ENCODE results near the gene TFAP2E. TPM values are rescaled to one million over a fixed set of nuclear protein-coding genes. Genes with fewer than 3 reads are reported as not detected.

Gene TFAP2E
- total RNA-seq, 1 experiment from 2014 or later, result 3.2 TPM

DNA sequence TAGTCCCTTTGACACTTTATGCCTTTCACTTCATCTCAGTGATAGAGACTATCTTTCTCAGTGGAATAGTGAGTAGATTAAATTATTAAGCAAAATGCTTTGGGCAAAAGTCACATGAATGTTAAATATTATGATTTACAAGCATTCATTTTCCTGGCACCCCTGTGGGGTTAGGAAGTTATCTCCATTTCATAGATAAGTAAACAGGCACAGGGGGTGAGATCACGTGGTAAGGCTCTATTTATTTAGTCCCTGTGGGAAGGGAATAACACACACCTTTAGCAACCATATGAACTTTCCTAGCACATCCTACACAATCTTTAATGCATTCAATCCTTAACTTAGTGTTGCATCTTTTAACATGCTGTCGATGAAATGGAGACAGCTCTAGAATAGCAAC is 55.9 kb downstream of the TFAP2E start:
- no peak for DNase-seq (ENCODE audit: low read depth, low spot score)
- no peaks in the 10 kb centered on the region for H3K27me3 ChIP-seq (ENCODE audit: control insufficient read depth, insufficient read depth, low read length)
- no peaks in the 10 kb centered on the region for H3K4me1 ChIP-seq (ENCODE audit: control insufficient read depth, insufficient read depth, low read length)
- no TSS peak for BruUV-seq (replicated peaks)
- peaks cover 36% of the 10 kb centered on the region for H3K36me3 ChIP-seq (ENCODE audit: control insufficient read depth, insufficient read depth, low read length)
- no peak for ATAC-seq
- ChIA-PET CTCF (no interaction called here), POLR2A (no interaction called here)
- intact Hi-C loops (cut with micrococcal nuclease; ENCODE audit: unreplicated experiment), result no loop called here
- in situ Hi-C loops (cut with HindIII; ENCODE audit: low pct_unique_long_range_greater_than_20kb, low sequenced_read_pairs), result no loop called here
- no peaks in the 10 kb centered on the region for H3K9me3 ChIP-seq (ENCODE audit: control insufficient read depth, insufficient read depth, low read depth, low read length)
- no peak overlapping the region for H3K27ac ChIP-seq (ENCODE audit: low read length)
- TF ChIP-seq POLR2AphosphoS5 (IDR thresholded peaks at IDR 0.05; ENCODE audit: low read depth, low read length) (no peak), TCF7L2 (IDR thresholded peaks at IDR 0.05; ENCODE audit: low read depth, low read length) (no peak), SIN3A (IDR thresholded peaks at IDR 0.05; ENCODE audit: borderline replicate concordance, insufficient read depth, low read depth, low read length) (no peak)
- TF ChIP-seq, protein P1, sequence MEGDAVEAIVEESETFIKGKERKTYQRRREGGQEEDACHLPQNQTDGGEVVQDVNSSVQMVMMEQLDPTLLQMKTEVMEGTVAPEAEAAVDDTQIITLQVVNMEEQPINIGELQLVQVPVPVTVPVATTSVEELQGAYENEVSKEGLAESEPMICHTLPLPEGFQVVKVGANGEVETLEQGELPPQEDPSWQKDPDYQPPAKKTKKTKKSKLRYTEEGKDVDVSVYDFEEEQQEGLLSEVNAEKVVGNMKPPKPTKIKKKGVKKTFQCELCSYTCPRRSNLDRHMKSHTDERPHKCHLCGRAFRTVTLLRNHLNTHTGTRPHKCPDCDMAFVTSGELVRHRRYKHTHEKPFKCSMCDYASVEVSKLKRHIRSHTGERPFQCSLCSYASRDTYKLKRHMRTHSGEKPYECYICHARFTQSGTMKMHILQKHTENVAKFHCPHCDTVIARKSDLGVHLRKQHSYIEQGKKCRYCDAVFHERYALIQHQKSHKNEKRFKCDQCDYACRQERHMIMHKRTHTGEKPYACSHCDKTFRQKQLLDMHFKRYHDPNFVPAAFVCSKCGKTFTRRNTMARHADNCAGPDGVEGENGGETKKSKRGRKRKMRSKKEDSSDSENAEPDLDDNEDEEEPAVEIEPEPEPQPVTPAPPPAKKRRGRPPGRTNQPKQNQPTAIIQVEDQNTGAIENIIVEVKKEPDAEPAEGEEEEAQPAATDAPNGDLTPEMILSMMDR (IDR thresholded peaks at IDR 0.05), result no peak
- TF ChIP-seq, protein P2, sequence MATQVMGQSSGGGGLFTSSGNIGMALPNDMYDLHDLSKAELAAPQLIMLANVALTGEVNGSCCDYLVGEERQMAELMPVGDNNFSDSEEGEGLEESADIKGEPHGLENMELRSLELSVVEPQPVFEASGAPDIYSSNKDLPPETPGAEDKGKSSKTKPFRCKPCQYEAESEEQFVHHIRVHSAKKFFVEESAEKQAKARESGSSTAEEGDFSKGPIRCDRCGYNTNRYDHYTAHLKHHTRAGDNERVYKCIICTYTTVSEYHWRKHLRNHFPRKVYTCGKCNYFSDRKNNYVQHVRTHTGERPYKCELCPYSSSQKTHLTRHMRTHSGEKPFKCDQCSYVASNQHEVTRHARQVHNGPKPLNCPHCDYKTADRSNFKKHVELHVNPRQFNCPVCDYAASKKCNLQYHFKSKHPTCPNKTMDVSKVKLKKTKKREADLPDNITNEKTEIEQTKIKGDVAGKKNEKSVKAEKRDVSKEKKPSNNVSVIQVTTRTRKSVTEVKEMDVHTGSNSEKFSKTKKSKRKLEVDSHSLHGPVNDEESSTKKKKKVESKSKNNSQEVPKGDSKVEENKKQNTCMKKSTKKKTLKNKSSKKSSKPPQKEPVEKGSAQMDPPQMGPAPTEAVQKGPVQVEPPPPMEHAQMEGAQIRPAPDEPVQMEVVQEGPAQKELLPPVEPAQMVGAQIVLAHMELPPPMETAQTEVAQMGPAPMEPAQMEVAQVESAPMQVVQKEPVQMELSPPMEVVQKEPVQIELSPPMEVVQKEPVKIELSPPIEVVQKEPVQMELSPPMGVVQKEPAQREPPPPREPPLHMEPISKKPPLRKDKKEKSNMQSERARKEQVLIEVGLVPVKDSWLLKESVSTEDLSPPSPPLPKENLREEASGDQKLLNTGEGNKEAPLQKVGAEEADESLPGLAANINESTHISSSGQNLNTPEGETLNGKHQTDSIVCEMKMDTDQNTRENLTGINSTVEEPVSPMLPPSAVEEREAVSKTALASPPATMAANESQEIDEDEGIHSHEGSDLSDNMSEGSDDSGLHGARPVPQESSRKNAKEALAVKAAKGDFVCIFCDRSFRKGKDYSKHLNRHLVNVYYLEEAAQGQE (IDR thresholded peaks at IDR 0.05; ENCODE audit: insufficient read depth in 1 of 2, low read depth in 2 of 2, low read length in 1 of 2), result no peak
- no peak overlapping the region for H3K4me3 ChIP-seq (ENCODE audit: low read depth in 2 of 2, low read length in 2 of 2)

DNA sequence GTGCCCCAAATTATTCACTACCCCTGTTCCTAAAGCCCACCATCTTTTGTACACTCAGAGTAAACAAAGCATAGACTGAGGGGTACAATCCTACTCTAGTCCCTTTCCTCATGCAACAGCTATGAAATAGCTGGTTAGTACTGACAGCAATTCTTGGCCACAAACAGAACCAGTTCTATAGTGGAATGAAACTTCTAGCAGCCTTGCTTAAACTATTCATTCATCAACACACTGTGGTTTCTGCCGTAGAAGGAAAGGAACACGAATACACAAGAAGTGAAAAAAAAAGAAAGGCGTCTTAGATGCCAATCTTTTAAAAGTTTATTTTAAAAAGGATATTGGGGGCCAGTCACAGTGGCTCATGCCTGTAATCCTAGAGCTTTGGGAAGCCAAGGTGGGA is 58.3 kb downstream of the TFAP2E start:
- Histone ChIP-seq H3K9me3 (ENCODE audit: control insufficient read depth, insufficient read depth, low read depth, low read length) (no peaks in the 10 kb centered on the region), H3K27ac (ENCODE audit: low read length) (no peak overlapping the region), H3K4me3 (ENCODE audit: low read depth in 2 of 2, low read length in 2 of 2) (no peak overlapping the region), H3K27me3 (ENCODE audit: control insufficient read depth, insufficient read depth, low read length) (no peaks in the 10 kb centered on the region), H3K36me3 (ENCODE audit: control insufficient read depth, insufficient read depth, low read length) (peaks cover 47% of the 10 kb centered on the region), H3K4me1 (ENCODE audit: control insufficient read depth, insufficient read depth, low read length) (no peaks in the 10 kb centered on the region; the same call in 1 of the 2 replicates)
- CTCF ChIA-PET, result no interaction called here
- DNase-seq (ENCODE audit: low read depth, low spot score), result no peak
- POLR2A ChIA-PET, result no interaction called here
- TF ChIP-seq, protein P1 (IDR thresholded peaks at IDR 0.05), result no peak
- intact Hi-C loops (cut with micrococcal nuclease; ENCODE audit: unreplicated experiment) (no loop called here), in situ Hi-C loops (cut with HindIII; ENCODE audit: low pct_unique_long_range_greater_than_20kb, low sequenced_read_pairs) (no loop called here)
- no peak for ATAC-seq
- no TSS peak for BruUV-seq (replicated peaks)

DNA sequence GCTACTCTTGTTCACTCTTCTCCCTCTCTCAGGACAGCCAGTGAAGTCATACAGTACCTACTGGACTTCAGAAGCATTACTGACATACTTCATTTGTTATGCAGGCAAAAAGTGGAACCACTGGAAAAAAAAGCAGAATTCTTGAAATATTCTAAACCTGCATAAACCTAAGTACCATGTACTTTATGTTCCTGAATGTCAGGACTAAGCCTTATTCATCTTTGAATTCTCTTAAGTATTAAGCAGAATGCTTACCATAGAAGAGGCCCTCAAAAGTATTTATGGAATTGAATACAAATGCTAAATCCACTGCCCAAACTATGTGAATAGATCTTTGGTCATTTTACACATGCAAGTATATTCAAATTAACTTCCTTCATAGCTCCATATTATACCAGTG is 60.4 kb downstream of the TFAP2E start:
- Histone ChIP-seq H3K4me1 (ENCODE audit: control insufficient read depth, insufficient read depth, low read length) (peaks cover 18% of the 10 kb centered on the region), H3K27me3 (ENCODE audit: control insufficient read depth, insufficient read depth, low read length) (no peaks in the 10 kb centered on the region), H3K4me3 (ENCODE audit: low read depth in 2 of 2, low read length in 2 of 2) (no peak overlapping the region), H3K36me3 (ENCODE audit: control insufficient read depth, insufficient read depth, low read length) (peaks cover 39% of the 10 kb centered on the region), H3K27ac (ENCODE audit: low read length) (no peak overlapping the region), H3K9me3 (ENCODE audit: control insufficient read depth, insufficient read depth, low read depth, low read length) (no peaks in the 10 kb centered on the region)
- DNase-seq (ENCODE audit: low read depth, low spot score), result no peak
- in situ Hi-C loops (cut with HindIII; ENCODE audit: low pct_unique_long_range_greater_than_20kb, low sequenced_read_pairs) (no loop called here), intact Hi-C loops (cut with micrococcal nuclease; ENCODE audit: unreplicated experiment) (no loop called here)
- TF ChIP-seq, protein P2 (IDR thresholded peaks at IDR 0.05; ENCODE audit: insufficient read depth in 1 of 2, low read depth in 2 of 2, low read length in 1 of 2), result no peak
- TF ChIP-seq, protein P1 (IDR thresholded peaks at IDR 0.05), result no peak
- TF ChIP-seq SIN3A (IDR thresholded peaks at IDR 0.05; ENCODE audit: borderline replicate concordance, insufficient read depth, low read depth, low read length) (no peak), POLR2AphosphoS5 (IDR thresholded peaks at IDR 0.05; ENCODE audit: low read depth, low read length) (no peak), TCF7L2 (IDR thresholded peaks at IDR 0.05; ENCODE audit: low read depth, low read length) (no peak)
- no peak for ATAC-seq
- ChIA-PET POLR2A (no interaction called here), CTCF (interaction anchor here (1.0 kb wide), 1 partner anchor 69 kb away, joined by 4 read pairs; no protein-coding TSS in a partner anchor)
- no TSS peak for BruUV-seq (replicated peaks)
